MCF 10A (cell line): Measurements from ENCODE around the gene ZDHHC16. TPM values are rescaled to one million over a fixed set of nuclear protein-coding genes. Genes with fewer than 3 reads are reported as not detected.

ENCODE experiments used
- BruUV-seq: library from RNA; stranded (reverse); fragments of 400-500 nt; replicated peaks from 2 replicates; lab custom pipeline; 2021; lab: Mats Ljungman, UMichigan
- CTCF ChIA-PET: fragments of 300-600 bp; sonication (Branson Sonifier 250); formaldehyde crosslinking; extraction: SDS; loops from one replicate; lab custom pipeline; 2021; ENCODE audit warnings: antibody characterized with exemption, inconsistent platforms; lab: Yijun Ruan, JAX
- POLR2A ChIA-PET: fragments of 300-600, 350-650 bp; sonication (Branson Sonifier 250); formaldehyde crosslinking; extraction: SDS; loops from one replicate; lab custom pipeline; 2020; ENCODE audit warnings: antibody characterized with exemption, inconsistent platforms; lab: Yijun Ruan, JAX
- DNase-seq: peaks from one replicate; pipeline ENCODE4 v3.0.0-alpha.2; 2018; ENCODE audit not compliant: unreplicated experiment
- H3K27ac Mint-ChIP-seq: one replicate; pipeline ENCODE4 v1.8.0; 2022; ENCODE audit warnings: mild to moderate bottlenecking, low read depth, mixed read lengths; ENCODE audit not compliant: unreplicated experiment
- H3K27me3 Mint-ChIP-seq: one replicate; pipeline ENCODE4 v1.8.0; 2022; ENCODE audit warnings: mixed read lengths; ENCODE audit not compliant: insufficient read depth, unreplicated experiment
- H3K36me3 Mint-ChIP-seq: one replicate; pipeline ENCODE4 v1.8.0; 2022; ENCODE audit warnings: mild to moderate bottlenecking, moderate library complexity, mixed read lengths; ENCODE audit not compliant: insufficient read depth, unreplicated experiment
- H3K4me1 Mint-ChIP-seq: one replicate; pipeline ENCODE4 v1.8.0; 2022; ENCODE audit warnings: mixed read lengths; ENCODE audit not compliant: insufficient read depth, unreplicated experiment
- H3K4me3 Mint-ChIP-seq: one replicate; pipeline ENCODE4 v1.8.0; 2022; ENCODE audit warnings: mild to moderate bottlenecking, moderate library complexity, mixed read lengths; ENCODE audit not compliant: unreplicated experiment
- H3K9me3 Mint-ChIP-seq: one replicate; pipeline ENCODE4 v1.8.0; 2022; ENCODE audit warnings: mixed read lengths; ENCODE audit not compliant: unreplicated experiment
- CTCF ChIP-seq: fragments of 200-600 bp; IDR thresholded peaks from one replicate; pipeline ENCODE4 v1.8.0; 2022; ENCODE audit warnings: antibody characterized with exemption, mild to moderate bottlenecking; ENCODE audit not compliant: unreplicated experiment
- intact Hi-C: fragments of 100-400 bp; cut with micrococcal nuclease; formaldehyde crosslinking; loops from 2 replicates; pipeline ENCODE4 v1.14.1; 2022
- total RNA-seq: library from RNA; stranded (reverse); gene quantifications from 2 replicates; pipeline ENCODE4 v1.2.3, GENCODE V29; 2022

ZDHHC16 gene
- total RNA-seq, 1 experiment from 2014 or later: 48.0 TPM

GRCh38 chr10:97459111-97459510, 13.1 kb downstream of the ZDHHC16 start:
- Mint-ChIP-seq H3K27me3 (no peaks in the 10 kb centered on the region), H3K36me3 (peaks cover 93% of the 10 kb centered on the region), H3K4me3 (no peak overlapping the region), H3K4me1 (peaks cover 8% of the 10 kb centered on the region), H3K9me3 (no peaks in the 10 kb centered on the region), H3K27ac (no peak overlapping the region)
- no peak for DNase-seq
- intact Hi-C loops: no loop called here
- POLR2A ChIA-PET: interaction anchor here (0.7 to 2.0 kb wide), 5 partner anchors 12 to 196 kb away, joined by 3 to 7 read pairs (median 3); partner anchors contain the start of gene ANKRD2
- CTCF ChIA-PET: interaction anchor here (1.1 to 9.9 kb wide), 3 partner anchors 107 to 154 kb away, joined by 3 to 204 read pairs (median 5); partner anchors contain the start of gene ANKRD2
- BruUV-seq: no TSS peak
- no peak for TF ChIP-seq CTCF

GRCh38 chr10:97459933-97460332, 14.0 kb downstream of the ZDHHC16 start:
- no TSS peak for BruUV-seq
- Mint-ChIP-seq H3K36me3 (peaks cover 95% of the 10 kb centered on the region), H3K27me3 (no peaks in the 10 kb centered on the region), H3K4me1 (peaks cover 10% of the 10 kb centered on the region), H3K27ac (no peak overlapping the region), H3K4me3 (no peak overlapping the region), H3K9me3 (no peaks in the 10 kb centered on the region)
- TF ChIP-seq CTCF: no peak
- ChIA-PET CTCF (interaction anchor here (0.6 to 9.9 kb wide), 6 partner anchors 49 to 299 kb away, joined by 3 to 204 read pairs (median 4); partner anchors contain the start of gene ANKRD2), POLR2A (interaction anchor here (1.0 to 2.0 kb wide), 5 partner anchors 13 to 112 kb away, joined by 3 to 7 read pairs (median 3); partner anchors contain the start of gene ANKRD2)
- intact Hi-C loops: loop anchor here (5.0 kb wide), 1 partner anchor 112 kb away; the partner anchor contains the start of gene ANKRD2
- no peak for DNase-seq

- Mint-ChIP-seq H3K27ac (no peak overlapping the region), H3K9me3 (no peaks in the 10 kb centered on the region), H3K27me3 (no peaks in the 10 kb centered on the region), H3K36me3 (peaks cover 98% of the 10 kb centered on the region), H3K4me3 (no peak overlapping the region), H3K4me1 (peaks cover 14% of the 10 kb centered on the region)
- DNase-seq: no peak
- ChIA-PET CTCF (interaction anchor here (0.6 to 9.9 kb wide), 16 partner anchors 14 to 824 kb away, joined by 3 to 204 read pairs (median 4); partner anchors contain the start of genes ANKRD2 and HOGA1), POLR2A (interaction anchor here (0.9 to 2.0 kb wide), 3 partner anchors 35 to 148 kb away, joined by 5 to 7 read pairs (median 5); partner anchors contain the start of gene ANKRD2)
- no TSS peak for BruUV-seq
- intact Hi-C loops: loop anchor here (5.0 kb wide), 1 partner anchor 110 kb away; the partner anchor contains the start of gene ANKRD2
- no peak for TF ChIP-seq CTCF
Observed at GRCh38 chr10:97462309-97462708, 16.3 kb downstream of the ZDHHC16 start.

GRCh38 chr10:97463363-97464132, 17.6 kb downstream of the ZDHHC16 start:
- no peaks in the 10 kb centered on the region for H3K27me3 Mint-ChIP-seq
- H3K27ac Mint-ChIP-seq: peak overlapping the region; percentile 46
- DNase-seq: peak; percentile 74
- no peaks in the 10 kb centered on the region for H3K9me3 Mint-ChIP-seq
- intact Hi-C loops: loop anchor here (1.0 to 5.0 kb wide), 3 partner anchors 90 to 149 kb away; partner anchors contain the start of gene ANKRD2
- peaks cover 16% of the 10 kb centered on the region for H3K4me1 Mint-ChIP-seq
- H3K4me3 Mint-ChIP-seq: no peak overlapping the region
- ChIA-PET POLR2A (interaction anchor here (0.5 to 4.9 kb wide), 9 partner anchors 34 to 186 kb away, joined by 3 to 37 read pairs (median 5); no protein-coding TSS in a partner anchor), CTCF (interaction anchor here (0.5 to 9.9 kb wide), 27 partner anchors 10 to 251 kb away, joined by 3 to 204 read pairs (median 5); partner anchors contain the start of genes ANKRD2 and UBTD1)
- peaks cover 97% of the 10 kb centered on the region for H3K36me3 Mint-ChIP-seq
- BruUV-seq: no TSS peak
- peak; percentile 79 for TF ChIP-seq CTCF
